Upper lobe of left lung (tissue), 6 donors: ENCODE results near the gene AVPR1B. TPM values are rescaled to one million over a fixed set of nuclear protein-coding genes. Genes with fewer than 3 reads are reported as not detected.

Source experiments
- ATAC-seq, 2 donors: fragments of 200-7000 bp; cut with Tn5 transposase; one replicate each; pipeline ENCODE4 v1.9.1; 2022; ENCODE audit warnings: mild to moderate bottlenecking in 2 of 2, moderate library complexity in 2 of 2; ENCODE audit not compliant: low FRiP score in 2 of 2
- DNase-seq, 2 donors: peaks; one replicate each; pipeline ENCODE4 v3.0.0-alpha.2; 2019 to 2020
- H3K27ac ChIP-seq, 4 donors: fragments of 200-600 bp; sonication (generic); one replicate each; pipeline ENCODE4 v1.5.1; 2016 to 2019
- H3K27me3 ChIP-seq, 4 donors: fragments of 200-600 bp; sonication (generic); one replicate each; pipeline ENCODE4 v1.5.1; 2017 to 2019
- H3K36me3 ChIP-seq, 4 donors: fragments of 200-600 bp; sonication (generic); one replicate each; pipeline ENCODE4 v1.5.1; 2016 to 2019
- H3K4me1 ChIP-seq, 4 donors: fragments of 200-600 bp; sonication (generic); one replicate each; pipeline ENCODE4 v1.5.1; 2018 to 2019
- H3K4me3 ChIP-seq, 4 donors: fragments of 200-600 bp; sonication (generic); one replicate each; pipeline ENCODE4 v1.5.1; 2017 to 2019; ENCODE audit warnings: mild to moderate bottlenecking in 2 of 4, moderate library complexity in 1 of 4
- H3K9me3 ChIP-seq, 4 donors: fragments of 200-600 bp; sonication (generic); one replicate each; pipeline ENCODE4 v1.5.1; 2018 to 2019
- EP300 ChIP-seq, 4 donors: sonication (generic); formaldehyde crosslinking; IDR thresholded peaks; one replicate each; pipeline ENCODE4 v1.5.1; 2017; ENCODE audit warnings: antibody characterized with exemption in 4 of 4, control low read depth in 2 of 4
- POLR2A ChIP-seq, 4 donors: fragments of 450-650 bp; IDR thresholded peaks; one replicate each; pipeline ENCODE4 v1.5.1; 2016 to 2017; ENCODE audit warnings: antibody characterized with exemption in 4 of 4, mild to moderate bottlenecking in 2 of 4
- POLR2AphosphoS5 ChIP-seq, 2 donors: sonication (generic); formaldehyde crosslinking; IDR thresholded peaks; one replicate each; pipeline ENCODE4 v1.5.1; 2017; ENCODE audit warnings: antibody characterized with exemption in 2 of 2
- WGBS, 2 donors: methylation state at CpG; one replicate each; pipeline ENCODE4 v1.1.5; 2017 to 2018; 5-methylcytosine and 5-hydroxymethylcytosine counted together
- total RNA-seq, 6 donors: library from RNA; depleted of rRNA in 4 of 6; stranded (reverse); fragments of >200 nt in 4 of 6; gene quantifications; one replicate each; pipeline versions ENCODE4 v1.1.0 to v1.2.1, GENCODE V29; 2016 to 2021
- TF ChIP-seq, protein P1 (sequence below), 6 experiments: fragments of 450-650 bp in 4 of 6; fragments of 200-600 bp in 2 of 6; sonication (generic) in 2 of 6; IDR thresholded peaks; one replicate each; pipeline ENCODE4 v1.5.1; 2016 to 2019; ENCODE audit warnings: antibody characterized with exemption in 6 of 6
- donor health status: DM: no; HTN: no; CAD: no; lungs with moderate emphysema.
- donor health status: DM: no; HTN: yes; CAD: no; lungs with severe emphysema.

The AVPR1B gene
- total RNA-seq, 6 donors from 2014 or later: not detected

DNA sequence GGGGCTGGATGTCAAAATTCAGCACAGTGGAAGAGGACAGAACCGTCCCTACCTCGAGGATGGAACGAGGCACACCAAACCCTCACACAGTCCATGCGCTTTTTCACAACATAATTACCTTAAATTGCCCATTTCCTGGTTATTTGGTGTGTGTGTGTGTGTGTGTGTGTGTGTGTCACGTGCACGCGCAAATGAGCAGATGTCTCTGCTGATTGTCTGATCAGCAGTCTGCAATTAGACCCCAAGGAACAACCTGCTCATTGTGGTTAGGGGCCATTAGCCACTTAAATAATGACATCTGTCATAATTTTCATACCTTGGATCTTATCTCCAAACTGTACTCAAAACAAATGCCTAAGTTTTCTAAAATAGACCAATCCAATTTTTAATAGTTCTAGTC is 23.2 kb downstream of the AVPR1B start:
- Histone ChIP-seq H3K27ac (no peak overlapping the region), H3K4me1 (peaks cover 0 to 5% (median 4%) of the 10 kb centered on the region in 4 donors), H3K27me3 (no peaks in the 10 kb centered on the region), H3K9me3 (no peaks in the 10 kb centered on the region), H3K4me3 (no peak overlapping the region), H3K36me3 (no peaks in the 10 kb centered on the region)
- TF ChIP-seq POLR2A (IDR thresholded peaks at IDR 0.05): no peak
- no peak for TF ChIP-seq POLR2AphosphoS5 (IDR thresholded peaks at IDR 0.05)
- TF ChIP-seq EP300 (IDR thresholded peaks at IDR 0.05): no peak
- no peak for ATAC-seq
- 46 to 60% methylated on average over 7 of the region's 7 CpGs for WGBS, 2 donors
- DNase-seq: no peak

DNA sequence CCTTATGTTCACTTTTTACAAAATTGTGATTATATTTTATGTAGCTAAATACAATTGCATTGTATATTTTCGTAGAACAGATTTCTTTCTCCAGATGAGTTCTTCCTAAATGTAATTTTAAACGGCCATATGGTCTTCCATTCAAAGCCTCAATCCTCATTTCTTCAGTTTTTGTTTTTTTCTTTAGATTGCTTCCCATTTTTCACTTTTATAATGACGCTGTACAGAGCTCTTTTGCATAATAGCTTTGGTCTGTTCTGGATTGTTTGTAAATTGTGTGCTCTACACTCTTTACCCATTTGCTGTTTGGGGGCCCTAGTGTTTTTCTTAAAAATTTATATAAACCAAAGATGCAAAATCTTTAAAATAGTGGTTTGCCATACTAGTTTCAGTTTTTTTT is 27.8 kb downstream of the AVPR1B start:
- Histone ChIP-seq H3K9me3 (no peaks in the 10 kb centered on the region), H3K36me3 (no peaks in the 10 kb centered on the region), H3K27ac (no peak overlapping the region), H3K4me1 (no peaks in the 10 kb centered on the region), H3K27me3 (no peaks in the 10 kb centered on the region), H3K4me3 (no peak overlapping the region)
- DNase-seq (no peak), ATAC-seq (no peak)
- no peak for TF ChIP-seq POLR2AphosphoS5 (IDR thresholded peaks at IDR 0.05)
- TF ChIP-seq EP300 (IDR thresholded peaks at IDR 0.05): no peak
- TF ChIP-seq, protein P1, sequence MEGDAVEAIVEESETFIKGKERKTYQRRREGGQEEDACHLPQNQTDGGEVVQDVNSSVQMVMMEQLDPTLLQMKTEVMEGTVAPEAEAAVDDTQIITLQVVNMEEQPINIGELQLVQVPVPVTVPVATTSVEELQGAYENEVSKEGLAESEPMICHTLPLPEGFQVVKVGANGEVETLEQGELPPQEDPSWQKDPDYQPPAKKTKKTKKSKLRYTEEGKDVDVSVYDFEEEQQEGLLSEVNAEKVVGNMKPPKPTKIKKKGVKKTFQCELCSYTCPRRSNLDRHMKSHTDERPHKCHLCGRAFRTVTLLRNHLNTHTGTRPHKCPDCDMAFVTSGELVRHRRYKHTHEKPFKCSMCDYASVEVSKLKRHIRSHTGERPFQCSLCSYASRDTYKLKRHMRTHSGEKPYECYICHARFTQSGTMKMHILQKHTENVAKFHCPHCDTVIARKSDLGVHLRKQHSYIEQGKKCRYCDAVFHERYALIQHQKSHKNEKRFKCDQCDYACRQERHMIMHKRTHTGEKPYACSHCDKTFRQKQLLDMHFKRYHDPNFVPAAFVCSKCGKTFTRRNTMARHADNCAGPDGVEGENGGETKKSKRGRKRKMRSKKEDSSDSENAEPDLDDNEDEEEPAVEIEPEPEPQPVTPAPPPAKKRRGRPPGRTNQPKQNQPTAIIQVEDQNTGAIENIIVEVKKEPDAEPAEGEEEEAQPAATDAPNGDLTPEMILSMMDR (IDR thresholded peaks at IDR 0.05): no peak
- TF ChIP-seq POLR2A (IDR thresholded peaks at IDR 0.05): no peak
- WGBS, 2 donors: 64 to 75% methylated on average over 3 of the region's 3 CpGs

DNA sequence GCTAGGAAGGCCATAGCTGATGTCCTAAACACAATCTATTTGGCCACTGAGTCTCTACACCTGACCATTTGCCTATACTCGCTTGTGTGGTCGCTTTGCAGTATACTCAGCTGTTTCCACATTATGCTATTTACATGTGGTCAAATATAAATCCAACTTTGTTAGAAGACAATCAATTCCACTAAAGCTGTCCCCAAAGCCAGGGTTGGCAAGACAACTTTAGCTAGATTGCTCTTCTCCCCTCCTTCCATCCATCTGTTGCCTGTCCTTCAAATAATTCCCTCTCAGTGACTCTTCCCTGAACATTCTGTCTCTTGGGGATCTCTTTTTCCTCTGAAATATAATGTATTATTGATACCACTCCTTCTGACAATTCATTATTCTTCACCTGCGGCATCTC is 30.1 kb downstream of the AVPR1B start:
- no peak for TF ChIP-seq POLR2AphosphoS5 (IDR thresholded peaks at IDR 0.05)
- TF ChIP-seq, protein P1 (IDR thresholded peaks at IDR 0.05): no peak
- TF ChIP-seq EP300 (IDR thresholded peaks at IDR 0.05): no peak
- TF ChIP-seq POLR2A (IDR thresholded peaks at IDR 0.05): no peak
- 90 to 93% methylated on average over 3 of the region's 3 CpGs for WGBS, 2 donors
- H3K27ac ChIP-seq: no peak overlapping the region

DNA sequence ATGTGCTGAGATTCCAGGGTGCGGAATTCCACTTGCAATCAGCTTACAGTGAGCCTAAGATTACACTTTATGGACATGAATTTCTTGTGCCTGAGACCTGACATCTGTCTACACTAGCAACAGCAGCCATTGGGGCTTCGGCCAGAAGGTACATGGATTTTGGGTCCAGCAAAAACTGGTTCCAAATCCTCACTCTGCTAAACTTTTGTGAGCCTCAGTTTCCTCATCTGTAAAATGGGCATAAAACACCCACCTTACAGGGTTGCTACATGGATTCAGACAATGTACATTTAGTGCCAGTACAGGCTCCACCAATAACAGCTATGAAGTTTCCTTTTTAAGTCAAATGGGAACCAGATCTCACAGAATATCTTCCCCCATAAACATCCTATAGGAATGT is 33.4 kb downstream of the AVPR1B start:
- no peak for TF ChIP-seq EP300 (IDR thresholded peaks at IDR 0.05)
- WGBS, 2 donors: 88 to 97% methylated on average over 1 to 2 of the region's 2 CpGs

More for the DNA sequence above, 30.1 kb downstream of the AVPR1B start:
- Histone ChIP-seq H3K4me1 (no peaks in the 10 kb centered on the region), H3K27me3 (no peaks in the 10 kb centered on the region), H3K4me3 (no peak overlapping the region), H3K36me3 (no peaks in the 10 kb centered on the region), H3K9me3 (no peaks in the 10 kb centered on the region)
- DNase-seq: no peak
- ATAC-seq: no peak

DNA sequence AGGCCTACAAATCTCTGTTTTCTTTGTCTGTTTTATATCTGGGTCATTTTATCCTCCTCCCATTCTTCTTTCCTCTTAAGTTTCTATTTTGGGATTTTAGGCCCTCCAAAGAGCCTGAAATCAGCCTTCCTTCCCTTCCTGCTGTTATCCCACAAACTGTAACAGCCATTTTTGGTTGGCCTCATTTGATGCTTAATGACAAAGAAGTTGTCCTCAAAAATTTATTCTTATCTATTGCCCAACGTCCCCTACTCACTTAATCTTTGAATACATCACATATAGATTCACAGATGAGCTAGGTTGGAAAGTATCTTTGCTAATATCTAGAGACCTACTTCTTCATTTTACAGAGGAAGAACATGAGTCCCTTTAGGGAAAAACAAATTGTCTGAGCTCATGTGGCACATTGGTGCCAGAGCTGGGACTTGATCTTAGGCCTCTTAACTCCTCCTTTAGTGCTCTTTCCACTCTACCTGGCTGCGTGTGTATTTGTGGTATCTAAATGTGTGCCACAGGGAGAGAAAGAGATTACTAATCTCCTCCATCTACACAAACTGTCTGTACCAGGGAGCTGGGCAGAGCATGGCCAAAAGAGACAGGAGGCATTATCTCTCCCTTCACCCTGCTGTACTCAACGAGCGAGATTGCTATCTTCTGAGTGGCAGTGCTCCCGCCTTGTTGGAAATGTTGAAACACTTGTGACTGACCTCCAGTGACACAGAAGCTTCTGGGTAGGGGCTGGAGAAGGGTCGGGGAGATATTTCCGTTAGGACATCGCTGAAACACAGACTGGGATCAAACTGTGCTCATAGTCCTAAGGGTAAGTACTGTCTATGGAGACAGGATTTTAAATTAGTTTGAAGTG is 34.1 kb downstream of the AVPR1B start:
- Histone ChIP-seq H3K9me3 (no peaks in the 10 kb centered on the region), H3K4me1 (no peaks in the 10 kb centered on the region), H3K4me3 (no peak overlapping the region), H3K27ac (no peak overlapping the region), H3K36me3 (no peaks in the 10 kb centered on the region), H3K27me3 (no peaks in the 10 kb centered on the region)
- ATAC-seq (no peak), DNase-seq (no peak)
- no peak for TF ChIP-seq EP300 (IDR thresholded peaks at IDR 0.05)
- TF ChIP-seq POLR2AphosphoS5 (IDR thresholded peaks at IDR 0.05): no peak
- TF ChIP-seq, protein P1 (IDR thresholded peaks at IDR 0.05): no peak
- TF ChIP-seq POLR2A (IDR thresholded peaks at IDR 0.05): no peak
- 50 to 52% methylated on average over 8 of the region's 8 CpGs for WGBS, 2 donors

More for the DNA sequence above, 33.4 kb downstream of the AVPR1B start:
- Histone ChIP-seq H3K36me3 (no peaks in the 10 kb centered on the region), H3K4me3 (no peak overlapping the region), H3K9me3 (no peaks in the 10 kb centered on the region), H3K27ac (no peak overlapping the region), H3K4me1 (no peaks in the 10 kb centered on the region), H3K27me3 (no peaks in the 10 kb centered on the region)
- ATAC-seq: no peak
- DNase-seq: no peak

DNA sequence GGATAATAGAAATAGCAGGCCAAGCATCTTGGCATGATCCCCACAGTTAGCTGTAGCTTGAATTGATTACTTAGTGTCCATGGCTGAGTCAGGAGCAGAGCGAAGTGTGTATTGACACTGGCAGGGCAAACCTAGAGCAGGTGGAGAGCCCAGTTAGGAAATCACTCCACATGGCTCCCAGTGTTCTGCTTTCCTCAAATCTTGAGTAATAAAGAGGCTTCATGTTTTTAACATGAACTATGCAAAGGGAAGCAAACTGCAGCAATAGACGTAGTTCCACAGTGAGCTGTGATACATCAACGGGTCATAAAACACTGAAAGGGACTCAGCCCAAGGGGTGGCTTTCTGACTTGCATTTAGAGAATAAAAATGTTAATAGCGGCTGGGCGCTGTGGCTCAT is 35.3 kb downstream of the AVPR1B start:
- no peaks in the 10 kb centered on the region for H3K9me3 ChIP-seq
- DNase-seq: no peak
- ATAC-seq: no peak
- H3K4me3 ChIP-seq: no peak overlapping the region
- H3K4me1 ChIP-seq: no peaks in the 10 kb centered on the region
- 70 to 79% methylated on average over 5 of the region's 5 CpGs for WGBS, 2 donors
- no peaks in the 10 kb centered on the region for H3K36me3 ChIP-seq
- TF ChIP-seq POLR2AphosphoS5 (IDR thresholded peaks at IDR 0.05) (no peak), POLR2A (IDR thresholded peaks at IDR 0.05) (no peak)
- no peak overlapping the region for H3K27ac ChIP-seq
- H3K27me3 ChIP-seq: no peaks in the 10 kb centered on the region
